ENCODE results near the gene MPIG6B.

MPIG6B gene

DNA sequence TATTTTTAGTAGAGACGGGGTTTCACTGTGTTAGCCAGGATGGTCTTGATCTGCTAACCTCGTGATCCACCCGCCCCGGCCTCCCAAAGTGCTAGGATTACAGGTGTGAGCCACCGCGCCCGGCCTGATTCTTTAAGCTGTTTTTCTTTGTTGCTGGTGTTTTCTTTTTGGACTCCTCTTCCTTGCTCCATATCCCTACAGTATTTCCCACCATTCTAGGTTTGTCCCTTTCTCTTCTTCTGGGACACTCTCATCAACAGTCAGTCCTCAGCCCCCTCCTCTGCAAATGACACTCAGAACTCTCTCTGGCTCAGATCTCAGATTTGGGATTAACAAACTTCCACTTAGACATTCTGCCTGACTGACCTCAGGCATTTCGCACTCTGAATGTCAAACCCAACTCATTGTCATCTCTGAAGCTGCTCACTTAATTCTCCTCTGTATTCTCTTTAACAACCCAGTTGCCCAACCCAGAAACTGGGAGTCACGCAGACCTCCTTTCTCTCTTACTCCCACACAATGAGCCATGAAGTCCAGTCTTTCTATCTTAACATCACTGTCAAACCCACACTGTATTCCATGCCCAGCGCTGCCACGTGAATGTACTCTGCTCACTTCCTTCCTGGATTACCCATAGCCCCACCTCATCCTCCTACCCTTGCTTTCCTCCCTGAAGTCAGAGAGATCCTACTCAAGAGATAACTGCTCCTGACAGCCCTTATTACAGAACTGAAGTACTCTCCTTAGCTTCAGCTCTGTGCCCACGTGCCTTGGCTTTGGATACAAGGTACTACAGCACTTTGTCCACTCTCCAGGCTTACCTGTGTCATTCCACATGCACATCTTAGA is 2.6 kb downstream of the MPIG6B start:
- Histone ChIP-seq H3K9me3 (ENCODE audit: control insufficient read depth, insufficient read depth, low read length) (no peaks in the 10 kb centered on the region), H3K79me2 (ENCODE audit: control insufficient read depth, low read length) (no peaks in the 10 kb centered on the region), H3K4me2 (ENCODE audit: low read length) (no peak overlapping the region), H3K27ac (ENCODE audit: low read depth, low read length) (no peak overlapping the region), H3K4me1 (ENCODE audit: control insufficient read depth, low read length) (peaks cover 41% of the 10 kb centered on the region), H3K4me3 (ENCODE audit: low read length) (no peak overlapping the region), H3K27me3 (ENCODE audit: control insufficient read depth, low read length) (peaks cover 8% of the 10 kb centered on the region; the same call in 1 of the 2 replicates), H3K36me3 (ENCODE audit: control insufficient read depth, low read length) (peaks cover 29% of the 10 kb centered on the region), H3K9me2 (replicated peaks; ENCODE audit: control insufficient read depth, low read length) (no peaks in the 10 kb centered on the region), H4K20me1 (ENCODE audit: control insufficient read depth, insufficient read depth, low read depth, low read length) (0 out of 2 replicates have a peak, but pooled peaks cover 6% of the 10 kb centered on the region), H3F3A (ENCODE audit: control insufficient read depth, insufficient read depth) (peaks cover 8% of the 10 kb centered on the region)
- no peak for TF ChIP-seq EZH2phosphoT487 (IDR thresholded peaks at IDR 0.05; ENCODE audit: borderline replicate concordance, low read length)
- TF ChIP-seq, protein P1, sequence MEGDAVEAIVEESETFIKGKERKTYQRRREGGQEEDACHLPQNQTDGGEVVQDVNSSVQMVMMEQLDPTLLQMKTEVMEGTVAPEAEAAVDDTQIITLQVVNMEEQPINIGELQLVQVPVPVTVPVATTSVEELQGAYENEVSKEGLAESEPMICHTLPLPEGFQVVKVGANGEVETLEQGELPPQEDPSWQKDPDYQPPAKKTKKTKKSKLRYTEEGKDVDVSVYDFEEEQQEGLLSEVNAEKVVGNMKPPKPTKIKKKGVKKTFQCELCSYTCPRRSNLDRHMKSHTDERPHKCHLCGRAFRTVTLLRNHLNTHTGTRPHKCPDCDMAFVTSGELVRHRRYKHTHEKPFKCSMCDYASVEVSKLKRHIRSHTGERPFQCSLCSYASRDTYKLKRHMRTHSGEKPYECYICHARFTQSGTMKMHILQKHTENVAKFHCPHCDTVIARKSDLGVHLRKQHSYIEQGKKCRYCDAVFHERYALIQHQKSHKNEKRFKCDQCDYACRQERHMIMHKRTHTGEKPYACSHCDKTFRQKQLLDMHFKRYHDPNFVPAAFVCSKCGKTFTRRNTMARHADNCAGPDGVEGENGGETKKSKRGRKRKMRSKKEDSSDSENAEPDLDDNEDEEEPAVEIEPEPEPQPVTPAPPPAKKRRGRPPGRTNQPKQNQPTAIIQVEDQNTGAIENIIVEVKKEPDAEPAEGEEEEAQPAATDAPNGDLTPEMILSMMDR (IDR thresholded peaks at IDR 0.05; ENCODE audit: low read depth, low read length, poor library complexity, severe bottlenecking) = no peak

DNA sequence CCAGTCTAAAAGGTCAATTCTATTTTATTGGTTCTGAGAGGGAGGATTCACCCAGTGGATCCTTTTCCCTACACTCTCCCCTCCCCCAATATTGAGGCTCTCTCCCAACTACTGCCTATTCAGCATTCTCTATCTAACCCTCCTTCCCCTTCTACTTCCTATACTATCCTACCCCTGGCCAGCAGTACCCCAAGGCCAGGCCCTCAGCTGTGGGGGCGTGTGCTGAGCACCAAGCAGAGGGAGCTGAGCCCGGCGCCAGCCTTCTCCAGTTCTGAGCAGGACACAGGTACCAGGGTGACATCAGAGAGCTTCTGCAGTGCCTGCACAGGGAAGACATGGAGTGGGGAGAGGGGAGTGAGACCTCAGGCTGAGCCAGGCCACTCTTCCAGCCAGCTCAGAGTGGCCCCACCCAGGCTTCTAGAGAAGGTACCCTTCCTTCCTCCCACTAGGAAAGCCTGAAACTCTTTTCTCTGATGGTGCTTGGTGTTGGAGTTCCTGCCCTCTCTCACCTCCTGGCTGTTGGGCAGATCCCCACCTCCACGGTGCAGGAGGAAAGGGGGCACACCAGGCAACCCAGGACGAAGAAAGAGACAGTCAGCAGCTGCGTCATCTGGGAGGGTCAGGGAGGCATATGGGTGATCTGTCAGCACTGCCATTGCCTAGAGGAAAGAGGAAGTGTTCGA is 4.0 kb downstream of the MPIG6B start:
- H4K20me1 ChIP-seq (ENCODE audit: control insufficient read depth, insufficient read depth, low read depth, low read length) = 0 out of 2 replicates have a peak, but pooled peaks cover 6% of the 10 kb centered on the region
- H3K4me1 ChIP-seq (ENCODE audit: control insufficient read depth, low read length) = peaks cover 41% of the 10 kb centered on the region
- H3K36me3 ChIP-seq (ENCODE audit: control insufficient read depth, low read length) = peaks cover 42% of the 10 kb centered on the region
- peak overlapping the region; percentile 62 for H3K27ac ChIP-seq (ENCODE audit: low read depth, low read length)
- TF ChIP-seq, protein P1 (IDR thresholded peaks at IDR 0.05; ENCODE audit: low read depth, low read length, poor library complexity, severe bottlenecking) = no peak
- no peak for TF ChIP-seq EZH2phosphoT487 (IDR thresholded peaks at IDR 0.05; ENCODE audit: borderline replicate concordance, low read length)
- no peaks in the 10 kb centered on the region for H3K79me2 ChIP-seq (ENCODE audit: control insufficient read depth, low read length)
- peaks cover 19% of the 10 kb centered on the region for H3F3A ChIP-seq (ENCODE audit: control insufficient read depth, insufficient read depth)
- H3K9me2 ChIP-seq (replicated peaks; ENCODE audit: control insufficient read depth, low read length) = no peaks in the 10 kb centered on the region
- H3K9me3 ChIP-seq (ENCODE audit: control insufficient read depth, insufficient read depth, low read length) = no peaks in the 10 kb centered on the region
- no peaks in the 10 kb centered on the region for H3K27me3 ChIP-seq (ENCODE audit: control insufficient read depth, low read length)
- H3K4me3 ChIP-seq (ENCODE audit: low read length) = peak overlapping the region; percentile 36; the same call in 1 of the 2 replicates
- peak overlapping the region; percentile 56 for H3K4me2 ChIP-seq (ENCODE audit: low read length)

DNA sequence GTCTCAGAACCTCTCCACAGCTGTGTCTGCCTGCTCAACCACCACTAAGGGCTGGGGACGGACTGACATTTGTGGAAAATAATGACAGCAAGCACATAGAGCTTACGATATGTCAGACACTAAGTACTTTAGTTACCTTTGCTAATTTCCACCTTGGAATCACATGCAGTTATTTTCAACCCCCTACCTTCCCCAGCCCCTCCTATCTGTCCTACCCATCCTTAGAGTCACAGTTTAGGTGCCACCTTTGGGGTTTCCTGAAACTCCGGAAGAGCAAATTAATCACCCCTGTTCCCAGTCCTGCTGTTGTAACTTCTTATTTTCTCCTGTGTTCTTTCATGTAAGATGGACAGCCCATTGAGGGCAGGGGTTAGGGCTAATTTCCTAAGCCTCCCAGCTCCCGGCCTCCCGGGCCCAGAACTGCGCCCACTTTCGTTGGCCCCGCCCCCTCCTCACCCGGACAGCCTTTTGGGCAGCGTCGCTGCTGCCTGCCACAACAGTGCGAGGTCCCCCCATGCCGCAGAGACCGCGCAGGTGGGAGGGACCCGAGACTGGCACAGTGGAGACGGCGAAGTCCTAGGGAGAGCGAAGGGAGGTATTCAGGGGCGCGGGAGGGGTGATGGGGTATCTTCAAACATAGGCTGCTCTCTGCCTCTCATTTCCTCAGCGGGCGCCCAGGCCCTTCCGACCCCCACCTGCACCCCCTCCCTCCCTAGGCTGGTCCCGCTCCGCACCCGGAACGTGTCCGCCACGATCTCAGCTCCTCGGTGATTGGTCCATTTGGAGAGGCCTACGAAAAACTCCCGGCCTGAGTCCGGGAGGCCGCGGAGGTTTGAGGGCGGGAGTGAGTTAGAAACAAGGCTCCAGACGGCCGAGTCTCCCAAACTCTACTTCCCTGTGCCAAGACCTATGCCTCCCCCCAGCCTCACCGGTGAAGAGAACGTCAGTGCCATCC is 4.8 kb downstream of the MPIG6B start:
- Histone ChIP-seq H3K79me2 (ENCODE audit: control insufficient read depth, low read length) (no peaks in the 10 kb centered on the region; the same call in 1 of the 2 replicates), H3K4me2 (ENCODE audit: low read length) (peak overlapping the region; percentile 56), H4K20me1 (ENCODE audit: control insufficient read depth, insufficient read depth, low read depth, low read length) (0 out of 2 replicates have a peak, but pooled peaks cover 6% of the 10 kb centered on the region), H3K9me3 (ENCODE audit: control insufficient read depth, insufficient read depth, low read length) (no peaks in the 10 kb centered on the region), H3K9me2 (replicated peaks; ENCODE audit: control insufficient read depth, low read length) (no peaks in the 10 kb centered on the region), H3F3A (ENCODE audit: control insufficient read depth, insufficient read depth) (peaks cover 21% of the 10 kb centered on the region), H3K27me3 (ENCODE audit: control insufficient read depth, low read length) (no peaks in the 10 kb centered on the region), H3K36me3 (ENCODE audit: control insufficient read depth, low read length) (peaks cover 49% of the 10 kb centered on the region), H3K4me3 (ENCODE audit: low read length) (peak overlapping the region; percentile 36), H3K27ac (ENCODE audit: low read depth, low read length) (peak overlapping the region; percentile 62), H3K4me1 (ENCODE audit: control insufficient read depth, low read length) (peaks cover 41% of the 10 kb centered on the region)
- TF ChIP-seq, protein P1 (IDR thresholded peaks at IDR 0.05; ENCODE audit: low read depth, low read length, poor library complexity, severe bottlenecking) = no peak
- TF ChIP-seq EZH2phosphoT487 (IDR thresholded peaks at IDR 0.05; ENCODE audit: borderline replicate concordance, low read length) = no peak
